Renal cortex interstitium (tissue), 11 donors: Measurements from ENCODE around the gene UNC5A. TPM values are rescaled to one million over a fixed set of nuclear protein-coding genes. Genes with fewer than 3 reads are reported as not detected.

Experiments
- DNase-seq, 11 donors: peaks; one replicate each; pipeline ENCODE4 v3.0.0-alpha.2; 2013; ENCODE audit warnings: low read depth in 9 of 11, low spot score in 4 of 11; ENCODE audit errors: extremely low read depth in 1 of 11
- polyA plus RNA-seq, 3 donors: library from polyadenylated mRNA; unstranded; fragments of 120-200 nt; gene quantifications; one replicate each; pipeline ENCODE4 v1.2.1, GENCODE V29; 2013; ENCODE audit not compliant: insufficient read length in 3 of 3

Gene UNC5A
- polyA plus RNA-seq, 3 donors, result 0.09 to 0.42 (median 0.19) TPM

- DNase-seq, result no peak
Observed at GRCh38 chr5:176851871-176852658, 41.7 kb downstream of the UNC5A start.

GRCh38 chr5:176853151-176853778 is 42.9 kb downstream of the UNC5A start:
- no peak for DNase-seq

- no peak for DNase-seq
Observed at GRCh38 chr5:176854164-176854563, 43.8 kb downstream of the UNC5A start.

- no peak for DNase-seq
Observed at GRCh38 chr5:176855598-176855997, 45.2 kb downstream of the UNC5A start.

- DNase-seq, result no peak
Observed at GRCh38 chr5:176856746-176857145, 46.4 kb downstream of the UNC5A start.

GRCh38 chr5:176857216-176857893 is 47.0 kb downstream of the UNC5A start:
- no peak for DNase-seq

- DNase-seq, result no peak
Observed at GRCh38 chr5:176857894-176858273, 47.5 kb downstream of the UNC5A start.

GRCh38 chr5:176859916-176860315 is 49.6 kb downstream of the UNC5A start:
- DNase-seq, result no peak

- no peak for DNase-seq
Observed at GRCh38 chr5:176860381-176860780, 50.0 kb downstream of the UNC5A start.

- no peak for DNase-seq
Observed at GRCh38 chr5:176861276-176861675, 50.9 kb downstream of the UNC5A start.

GRCh38 chr5:176862330-176862995 is 52.1 kb downstream of the UNC5A start:
- DNase-seq, result no peak

GRCh38 chr5:176863041-176863764 is 52.8 kb downstream of the UNC5A start:
- no peak for DNase-seq

- DNase-seq, result no peak
Observed at GRCh38 chr5:176863765-176864098, 53.4 kb downstream of the UNC5A start.

- DNase-seq, result no peak
Observed at GRCh38 chr5:176864755-176865154, 54.4 kb downstream of the UNC5A start.

GRCh38 chr5:176865964-176866363 is 55.6 kb downstream of the UNC5A start:
- no peak for DNase-seq

GRCh38 chr5:176866707-176867310 is 56.5 kb downstream of the UNC5A start:
- no peak for DNase-seq

- DNase-seq, result no peak
Observed at GRCh38 chr5:176868126-176868525, 57.8 kb downstream of the UNC5A start.

GRCh38 chr5:176868731-176869130 is 58.4 kb downstream of the UNC5A start:
- no peak for DNase-seq
